ENCODE results near the gene INTS11. TPM values are rescaled to one million over a fixed set of nuclear protein-coding genes. Genes with fewer than 3 reads are reported as not detected.

INTS11 gene
- total and polyA plus RNA-seq, 2 of the 13 experiments (the other 11 are each of a cell fraction or from before 2014, with no cell fraction given), result 52.8 to 94.8 TPM

DNA sequence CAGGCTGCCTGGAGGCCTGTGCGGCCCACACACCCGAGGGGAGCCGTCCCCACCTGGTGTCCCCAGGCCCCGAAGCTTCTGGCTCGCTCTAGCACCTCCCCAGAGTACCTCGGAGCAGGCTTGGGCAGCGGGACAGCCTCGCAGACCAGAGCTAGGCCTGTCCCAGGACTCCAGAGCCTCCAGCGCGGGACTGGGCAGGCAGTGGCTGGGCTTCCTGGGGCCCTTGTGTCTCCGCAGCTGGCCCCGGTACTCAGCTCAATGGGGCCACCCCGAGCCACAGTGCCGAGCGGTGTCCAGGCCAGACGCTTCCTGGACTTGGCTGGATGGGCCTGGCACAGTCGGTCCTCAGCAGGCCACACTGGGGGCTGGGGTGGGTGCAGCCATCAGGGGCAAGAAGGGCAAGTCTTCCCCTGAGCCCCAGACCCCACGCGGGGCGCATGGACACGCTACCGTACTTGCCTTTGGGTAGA lies 39.3 kb downstream of the INTS11 start (continued):
- TF ChIP-seq, protein P1, sequence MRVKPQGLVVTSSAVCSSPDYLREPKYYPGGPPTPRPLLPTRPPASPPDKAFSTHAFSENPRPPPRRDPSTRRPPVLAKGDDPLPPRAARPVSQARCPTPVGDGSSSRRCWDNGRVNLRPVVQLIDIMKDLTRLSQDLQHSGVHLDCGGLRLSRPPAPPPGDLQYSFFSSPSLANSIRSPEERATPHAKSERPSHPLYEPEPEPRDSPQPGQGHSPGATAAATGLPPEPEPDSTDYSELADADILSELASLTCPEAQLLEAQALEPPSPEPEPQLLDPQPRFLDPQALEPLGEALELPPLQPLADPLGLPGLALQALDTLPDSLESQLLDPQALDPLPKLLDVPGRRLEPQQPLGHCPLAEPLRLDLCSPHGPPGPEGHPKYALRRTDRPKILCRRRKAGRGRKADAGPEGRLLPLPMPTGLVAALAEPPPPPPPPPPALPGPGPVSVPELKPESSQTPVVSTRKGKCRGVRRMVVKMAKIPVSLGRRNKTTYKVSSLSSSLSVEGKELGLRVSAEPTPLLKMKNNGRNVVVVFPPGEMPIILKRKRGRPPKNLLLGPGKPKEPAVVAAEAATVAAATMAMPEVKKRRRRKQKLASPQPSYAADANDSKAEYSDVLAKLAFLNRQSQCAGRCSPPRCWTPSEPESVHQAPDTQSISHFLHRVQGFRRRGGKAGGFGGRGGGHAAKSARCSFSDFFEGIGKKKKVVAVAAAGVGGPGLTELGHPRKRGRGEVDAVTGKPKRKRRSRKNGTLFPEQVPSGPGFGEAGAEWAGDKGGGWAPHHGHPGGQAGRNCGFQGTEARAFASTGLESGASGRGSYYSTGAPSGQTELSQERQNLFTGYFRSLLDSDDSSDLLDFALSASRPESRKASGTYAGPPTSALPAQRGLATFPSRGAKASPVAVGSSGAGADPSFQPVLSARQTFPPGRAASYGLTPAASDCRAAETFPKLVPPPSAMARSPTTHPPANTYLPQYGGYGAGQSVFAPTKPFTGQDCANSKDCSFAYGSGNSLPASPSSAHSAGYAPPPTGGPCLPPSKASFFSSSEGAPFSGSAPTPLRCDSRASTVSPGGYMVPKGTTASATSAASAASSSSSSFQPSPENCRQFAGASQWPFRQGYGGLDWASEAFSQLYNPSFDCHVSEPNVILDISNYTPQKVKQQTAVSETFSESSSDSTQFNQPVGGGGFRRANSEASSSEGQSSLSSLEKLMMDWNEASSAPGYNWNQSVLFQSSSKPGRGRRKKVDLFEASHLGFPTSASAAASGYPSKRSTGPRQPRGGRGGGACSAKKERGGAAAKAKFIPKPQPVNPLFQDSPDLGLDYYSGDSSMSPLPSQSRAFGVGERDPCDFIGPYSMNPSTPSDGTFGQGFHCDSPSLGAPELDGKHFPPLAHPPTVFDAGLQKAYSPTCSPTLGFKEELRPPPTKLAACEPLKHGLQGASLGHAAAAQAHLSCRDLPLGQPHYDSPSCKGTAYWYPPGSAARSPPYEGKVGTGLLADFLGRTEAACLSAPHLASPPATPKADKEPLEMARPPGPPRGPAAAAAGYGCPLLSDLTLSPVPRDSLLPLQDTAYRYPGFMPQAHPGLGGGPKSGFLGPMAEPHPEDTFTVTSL (CRISPR knock-in tag; IDR thresholded peaks at IDR 0.05; ENCODE audit: borderline replicate concordance), result no peak
- no peak for TF ChIP-seq HNRNPLL (IDR thresholded peaks at IDR 0.05; ENCODE audit: low read depth, low read length, poor library complexity, severe bottlenecking)
- peak; percentile 28; the same call in 1 of the 2 replicates for TF ChIP-seq PHF8 (CRISPR knock-in tag; IDR thresholded peaks at IDR 0.05)
- TF ChIP-seq ZNF674 (CRISPR knock-in tag; IDR thresholded peaks at IDR 0.05; ENCODE audit: low read depth), result no peak
- TF ChIP-seq FOXJ3 (CRISPR knock-in tag; IDR thresholded peaks at IDR 0.05; ENCODE audit: borderline replicate concordance), result no peak

DNA sequence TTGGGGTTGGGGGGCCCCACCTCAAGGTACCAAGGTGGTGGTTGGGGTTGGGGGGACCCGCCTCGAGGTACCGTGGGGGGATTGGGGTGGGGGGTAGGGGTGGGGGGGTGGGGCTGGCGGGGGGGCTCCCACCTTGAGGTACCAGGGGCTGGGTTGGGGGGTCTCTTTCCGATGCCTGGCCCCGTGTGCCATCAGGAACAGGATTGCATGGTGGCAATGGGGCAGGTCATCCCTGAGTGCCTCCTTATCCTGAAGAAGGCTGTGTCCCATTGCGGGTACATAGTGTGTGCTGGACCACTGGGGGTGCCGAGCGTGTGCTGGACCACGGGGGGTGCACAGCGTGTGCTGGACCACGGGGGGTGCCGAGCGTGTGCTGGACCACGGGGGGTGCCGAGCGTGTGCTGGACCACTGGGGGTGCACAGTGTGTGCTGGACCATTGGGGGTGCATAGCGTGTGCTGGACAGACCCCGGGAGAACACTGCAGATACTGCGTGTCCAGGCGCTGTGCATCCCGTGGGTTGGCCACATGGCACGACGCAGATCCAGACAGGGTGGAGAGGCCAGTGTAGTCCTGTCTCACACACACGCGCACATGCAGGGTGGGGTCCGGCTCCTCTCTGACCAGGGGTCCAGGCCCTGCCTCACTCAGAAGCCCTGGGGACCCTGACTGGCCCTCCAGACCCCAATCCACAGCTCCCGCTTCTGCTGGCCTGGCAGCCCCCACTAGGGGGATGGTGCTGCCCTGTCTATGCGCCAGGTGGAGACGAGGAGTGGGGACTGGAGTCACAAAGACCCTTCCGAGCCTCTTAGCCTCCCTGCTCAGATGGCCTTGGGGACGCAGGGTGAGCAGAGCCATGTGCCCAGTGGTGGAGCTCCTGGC lies 40.0 kb downstream of the INTS11 start:
- intact Hi-C loops (cut with micrococcal nuclease; ENCODE audit: unreplicated experiment) (no loop called here), in situ Hi-C loops (cut with HindIII; ENCODE audit: extremely low pct_ligation_motif_present, low pct_unique_long_range_greater_than_20kb) (no loop called here)
- Histone ChIP-seq H2AFZ (ENCODE audit: low read length) (no peak overlapping the region), H3K27ac (ENCODE audit: extremely low read length, insufficient read depth, low read length) (no peak overlapping the region), H3K9ac (ENCODE audit: insufficient read depth, low read depth, low read length) (no peak overlapping the region), H3K4me3 (replicated peaks in 1 of 3; ENCODE audit: insufficient read depth in 1 of 3, low read depth in 2 of 3, low read length in 3 of 3) (no peak overlapping the region), H3K9me3 (ENCODE audit: low read length) (no peaks in the 10 kb centered on the region), H3K79me2 (ENCODE audit: insufficient read depth, low read length) (no peaks in the 10 kb centered on the region), H4K20me1 (ENCODE audit: insufficient read depth, low read length) (no peaks in the 10 kb centered on the region), H3K36me3 (replicated peaks in 1 of 2; ENCODE audit: control insufficient read depth in 1 of 2, insufficient read depth in 2 of 2, low read length in 2 of 2) (no peaks in the 10 kb centered on the region), H3K4me1 (ENCODE audit: insufficient read depth, low read length) (peaks cover 54% of the 10 kb centered on the region), H3K27me3 (ENCODE audit: control insufficient read depth in 1 of 2, insufficient read depth in 2 of 2, low read length in 2 of 2) (peaks cover 0 to 2% of the 10 kb centered on the region in 2 experiments; a peak in 1 of 5 replicates), H3K4me2 (ENCODE audit: low read depth, low read length) (no peak overlapping the region)
- ChIA-PET CTCF (ENCODE audit: low intra/inter-chr PET ratio, low total read pairs) (no interaction called here), POLR2A (no interaction called here)
- no peak for DNase-seq (ENCODE audit: low spot score)
- FAIRE-seq, result no peak
- 74% methylated on average over 10 of the region's 32 CpGs for WGBS (ENCODE audit: low lambda C conversion rate)
- BruUV-seq (replicated peaks), result no TSS peak
- no peak for ATAC-seq
- TF ChIP-seq NFE2L2 (IDR thresholded peaks at IDR 0.05; ENCODE audit: low read length) (no peak), ZNF326 (CRISPR knock-in tag; IDR thresholded peaks at IDR 0.05; ENCODE audit: borderline replicate concordance) (no peak), LRRFIP1 (CRISPR knock-in tag; conservative IDR thresholded peaks at IDR 0.05) (no peak), ZNF891 (CRISPR knock-in tag; IDR thresholded peaks at IDR 0.05) (peak; percentile 5; the same call in 1 of the 2 replicates), ZMYM4 (CRISPR knock-in tag; IDR thresholded peaks at IDR 0.05) (no peak)
